HEK293 (cell line): ENCODE measurements around the gene MATN4.

Experiments used
- YY1 ChIP-seq: fragments of 450-650 bp; formaldehyde crosslinking; IDR thresholded peaks from 2 replicates; pipeline ENCODE4 v1.5.1; 2018; ENCODE audit warnings: missing biosample characterization, missing genetic modification characterization
- ZFP41 ChIP-seq: fragments of 450-650 bp; formaldehyde crosslinking; IDR thresholded peaks from 2 replicates; pipeline ENCODE4 v1.5.1; 2016; ENCODE audit warnings: missing biosample characterization, missing genetic modification characterization, borderline replicate concordance
- ZNF132 ChIP-seq: fragments of 450-650 bp; formaldehyde crosslinking; IDR thresholded peaks from 2 replicates; pipeline ENCODE4 v1.5.1; 2017; ENCODE audit warnings: missing biosample characterization, missing genetic modification characterization, borderline replicate concordance
- ZNF133 ChIP-seq: fragments of 450-650 bp; formaldehyde crosslinking; IDR thresholded peaks from 2 replicates; pipeline ENCODE4 v1.5.1; 2016; ENCODE audit warnings: missing biosample characterization, missing genetic modification characterization
- ZNF274 ChIP-seq, 2 experiments: fragments of 200-500 bp in 1 of 2; fragments of 450-650 bp in 1 of 2; sonication (Bioruptor generic) in 1 of 2; formaldehyde crosslinking in 1 of 2; IDR thresholded peaks; 2 replicates each; pipeline versions ENCODE4 v1.5.1 to v1.6.1; 2014 to 2016; ENCODE audit warnings: borderline replicate concordance in 1 of 2, inconsistent platforms in 1 of 2, low read length in 1 of 2, missing biosample characterization in 1 of 2, missing genetic modification characterization in 1 of 2
- ZNF302 ChIP-seq: fragments of 450-650 bp; formaldehyde crosslinking; IDR thresholded peaks from 2 replicates; pipeline ENCODE4 v1.5.1; 2016; ENCODE audit warnings: missing biosample characterization, missing genetic modification characterization, low read depth
- ZNF350 ChIP-seq: fragments of 450-650 bp; formaldehyde crosslinking; IDR thresholded peaks from 2 replicates; pipeline ENCODE4 v1.5.0; 2017; ENCODE audit warnings: missing biosample characterization, mild to moderate bottlenecking, missing genetic modification characterization
- TF ChIP-seq, protein P1 (sequence below): fragments of 450-650 bp; formaldehyde crosslinking; IDR thresholded peaks from 2 replicates; pipeline ENCODE4 v1.5.1; 2016; ENCODE audit warnings: missing biosample characterization, missing genetic modification characterization
- TF ChIP-seq, protein P2 (sequence below): fragments of 450-650 bp; formaldehyde crosslinking; optimal IDR thresholded peaks from 2 replicates; pipeline ENCODE3; 2016; ENCODE audit warnings: missing biosample characterization, mild to moderate bottlenecking, missing genetic modification characterization

DNA sequence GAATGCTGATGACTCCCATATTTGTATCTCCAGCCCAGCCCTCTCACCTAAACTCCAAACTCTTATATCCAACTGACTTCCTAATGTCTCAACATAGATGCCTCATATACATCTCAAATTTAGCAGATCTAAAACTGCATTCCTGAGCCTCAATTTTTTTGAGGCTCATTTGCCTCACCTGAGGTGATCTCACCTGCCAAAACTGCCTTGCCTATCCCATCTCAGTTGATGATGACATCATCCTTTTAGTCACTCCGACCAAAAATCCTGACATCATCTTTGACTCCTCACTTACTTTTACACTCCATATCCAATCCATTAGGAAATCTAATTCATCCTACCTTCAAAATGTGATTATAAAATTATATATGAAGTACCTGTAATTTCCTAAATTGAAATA is 28.1 kb downstream of the MATN4 start:
- TF ChIP-seq, protein P1, sequence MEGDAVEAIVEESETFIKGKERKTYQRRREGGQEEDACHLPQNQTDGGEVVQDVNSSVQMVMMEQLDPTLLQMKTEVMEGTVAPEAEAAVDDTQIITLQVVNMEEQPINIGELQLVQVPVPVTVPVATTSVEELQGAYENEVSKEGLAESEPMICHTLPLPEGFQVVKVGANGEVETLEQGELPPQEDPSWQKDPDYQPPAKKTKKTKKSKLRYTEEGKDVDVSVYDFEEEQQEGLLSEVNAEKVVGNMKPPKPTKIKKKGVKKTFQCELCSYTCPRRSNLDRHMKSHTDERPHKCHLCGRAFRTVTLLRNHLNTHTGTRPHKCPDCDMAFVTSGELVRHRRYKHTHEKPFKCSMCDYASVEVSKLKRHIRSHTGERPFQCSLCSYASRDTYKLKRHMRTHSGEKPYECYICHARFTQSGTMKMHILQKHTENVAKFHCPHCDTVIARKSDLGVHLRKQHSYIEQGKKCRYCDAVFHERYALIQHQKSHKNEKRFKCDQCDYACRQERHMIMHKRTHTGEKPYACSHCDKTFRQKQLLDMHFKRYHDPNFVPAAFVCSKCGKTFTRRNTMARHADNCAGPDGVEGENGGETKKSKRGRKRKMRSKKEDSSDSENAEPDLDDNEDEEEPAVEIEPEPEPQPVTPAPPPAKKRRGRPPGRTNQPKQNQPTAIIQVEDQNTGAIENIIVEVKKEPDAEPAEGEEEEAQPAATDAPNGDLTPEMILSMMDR (tag by site-specific recombination): no peak
- TF ChIP-seq, protein P2, sequence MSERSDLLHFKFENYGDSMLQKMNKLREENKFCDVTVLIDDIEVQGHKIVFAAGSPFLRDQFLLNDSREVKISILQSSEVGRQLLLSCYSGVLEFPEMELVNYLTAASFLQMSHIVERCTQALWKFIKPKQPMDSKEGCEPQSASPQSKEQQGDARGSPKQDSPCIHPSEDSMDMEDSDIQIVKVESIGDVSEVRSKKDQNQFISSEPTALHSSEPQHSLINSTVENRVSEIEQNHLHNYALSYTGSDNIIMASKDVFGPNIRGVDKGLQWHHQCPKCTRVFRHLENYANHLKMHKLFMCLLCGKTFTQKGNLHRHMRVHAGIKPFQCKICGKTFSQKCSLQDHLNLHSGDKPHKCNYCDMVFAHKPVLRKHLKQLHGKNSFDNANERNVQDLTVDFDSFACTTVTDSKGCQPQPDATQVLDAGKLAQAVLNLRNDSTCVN (tag by site-specific recombination): no peak
- no peak for TF ChIP-seq ZNF274 (IDR thresholded peaks at IDR 0.05; ENCODE audit: low read length)
- TF ChIP-seq ZNF274 (tag by site-specific recombination; IDR thresholded peaks at IDR 0.05; ENCODE audit: borderline replicate concordance): no peak
- no peak for TF ChIP-seq ZNF133 (tag by site-specific recombination)
- TF ChIP-seq ZNF132 (tag by site-specific recombination): no peak
- TF ChIP-seq YY1 (tag by site-specific recombination): no peak
- no peak for TF ChIP-seq ZNF350 (tag by site-specific recombination)
- TF ChIP-seq ZNF302: no peak
- no peak for TF ChIP-seq ZFP41
